Activated CD4-positive, CD25-positive, alpha-beta regulatory T cell treated with anti-CD3 and anti-CD28 coated beads, Interleukin-2, amount 50 U/mL, for 24 hours (primary cell): ENCODE results near the gene TMIGD1.

Source experiments
- ATAC-seq, 2 donors: fragments of 150-1000 bp; cut with Tn5 transposase; one replicate each; pipeline ENCODE4 v1.10.0; 2021; ENCODE audit warnings: mild to moderate bottlenecking in 1 of 2, moderate library complexity in 1 of 2

TMIGD1 gene

DNA sequence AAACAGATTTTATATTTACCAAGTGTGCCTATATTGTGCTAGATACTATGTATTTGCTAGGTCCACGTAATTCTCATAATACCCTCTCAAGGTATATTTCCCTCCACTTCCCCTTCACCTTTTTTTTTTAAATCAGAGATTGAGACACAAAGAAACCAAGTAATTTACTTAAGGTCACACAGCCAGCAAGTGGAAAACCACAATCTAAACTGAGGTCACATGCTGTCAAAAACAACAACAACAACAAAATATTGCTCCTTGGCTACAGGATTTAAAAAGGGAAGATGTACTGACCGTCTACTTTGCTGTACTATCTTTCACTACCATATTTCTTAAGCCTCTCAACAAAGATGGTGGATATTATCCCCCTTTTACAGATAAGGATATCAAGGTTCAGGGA is 57.9 kb downstream of the TMIGD1 start:
- ATAC-seq = no peak

DNA sequence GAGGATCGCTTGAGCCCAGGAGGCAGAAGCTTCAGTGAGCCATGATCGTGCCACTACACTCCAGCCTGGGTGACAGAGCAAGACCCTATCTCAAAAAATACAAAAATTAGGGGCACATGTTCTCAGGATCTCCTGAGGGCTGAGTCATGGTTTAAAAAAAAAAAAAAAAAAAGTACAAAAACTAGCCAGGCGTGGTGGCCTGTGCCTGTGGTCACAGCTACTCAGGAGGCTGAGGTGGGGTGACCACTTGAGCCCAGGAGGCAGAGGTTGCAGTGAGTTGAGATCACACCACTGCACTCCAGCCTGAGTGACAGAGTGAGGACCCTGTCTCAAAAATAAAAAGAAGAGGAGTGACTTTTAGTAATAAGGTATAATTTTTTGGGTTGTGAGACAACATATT is 59.0 kb downstream of the TMIGD1 start:
- no peak for ATAC-seq

DNA sequence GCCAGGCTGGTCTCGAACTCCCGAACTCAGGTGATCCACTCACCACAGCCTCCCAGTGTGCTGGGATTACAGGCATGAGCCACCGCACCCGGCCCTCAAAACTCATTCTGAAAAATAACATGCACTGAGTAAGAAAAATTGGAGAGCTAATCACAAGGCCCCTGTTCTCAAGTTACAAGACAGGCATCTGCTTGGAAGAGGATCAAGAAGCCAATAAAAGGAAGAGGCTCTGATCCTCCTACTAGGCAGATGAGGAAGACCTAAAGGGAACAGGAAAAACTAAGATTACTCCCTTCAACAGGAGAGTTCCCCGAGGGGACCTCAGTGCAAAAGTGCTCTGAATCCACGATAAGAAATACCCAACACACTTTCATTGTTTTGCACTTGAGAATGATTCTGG is 60.5 kb downstream of the TMIGD1 start:
- ATAC-seq = no peak

DNA sequence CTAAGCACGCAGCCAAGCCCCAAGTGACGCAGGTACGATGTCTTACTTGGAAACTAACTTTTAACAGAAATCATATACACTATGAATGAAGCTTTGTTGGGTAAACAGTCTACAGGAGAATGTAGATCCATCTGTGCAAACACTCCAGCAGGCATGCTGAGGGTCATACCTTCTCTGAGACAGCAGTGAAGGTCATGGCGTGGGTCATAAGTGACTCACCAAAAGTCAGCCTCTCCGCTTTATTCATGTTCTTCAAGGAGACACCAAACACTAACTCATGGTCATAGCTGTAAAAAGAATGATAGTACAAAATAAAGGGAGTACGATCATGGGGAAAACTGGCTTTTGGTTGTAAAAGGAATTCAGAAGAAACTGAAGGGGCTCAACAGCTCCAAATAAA is 62.8 kb downstream of the TMIGD1 start:
- no peak for ATAC-seq

DNA sequence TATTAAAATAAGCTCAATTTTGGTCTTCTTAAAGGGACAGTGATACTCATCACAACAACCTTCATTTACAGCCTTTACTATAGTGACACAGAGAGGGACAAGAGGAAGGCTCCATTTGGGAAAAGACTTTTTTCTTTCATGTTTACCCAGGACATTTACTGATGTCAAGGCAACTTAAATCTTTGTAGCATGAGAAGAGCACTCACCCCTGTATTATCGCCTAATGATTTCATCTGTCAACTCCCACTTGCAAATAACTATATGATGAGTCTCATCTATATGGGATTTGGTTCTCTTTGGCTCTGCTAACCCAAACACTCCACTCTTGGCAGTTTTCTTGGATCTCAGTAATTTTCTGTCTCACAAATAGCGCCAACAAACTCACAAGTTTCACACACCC is 66.2 kb downstream of the TMIGD1 start:
- no peak for ATAC-seq
